RWPE2 (cell line): Measurements from ENCODE around the gene PFDN4.

ENCODE experiments used
- ATAC-seq: fragments of 200-7000 bp; cut with Tn5 transposase; 3 replicates; pipeline ENCODE4 v1.9.1; 2021; ENCODE audit warnings: low read depth
- DNase-seq: peaks from one replicate; pipeline ENCODE4 v3.0.0-alpha.2; 2020; ENCODE audit warnings: low spot score
- H3K27ac ChIP-seq: fragments of 450-650 bp; 2 replicates; pipeline ENCODE4 v1.5.1; 2017; ENCODE audit warnings: mild to moderate bottlenecking; ENCODE audit not compliant: poor library complexity, severe bottlenecking
- H3K27me3 ChIP-seq: fragments of 250-450 bp; sonication (Bioruptor Pico); 2 replicates; pipeline ENCODE4 v1.5.1; 2021; ENCODE audit warnings: mild to moderate bottlenecking, moderate library complexity; ENCODE audit not compliant: insufficient read depth, poor library complexity, severe bottlenecking
- H3K36me3 ChIP-seq: fragments of 250-450 bp; sonication (Bioruptor Pico); 2 replicates; pipeline ENCODE4 v1.5.1; 2020; ENCODE audit warnings: low read depth, mild to moderate bottlenecking, moderate library complexity
- H3K4me1 ChIP-seq: fragments of 250-450 bp; sonication (Bioruptor Pico); 2 replicates; pipeline ENCODE4 v1.5.1; 2021; ENCODE audit warnings: mild to moderate bottlenecking, moderate library complexity; ENCODE audit not compliant: insufficient read depth, poor library complexity, severe bottlenecking
- H3K4me3 ChIP-seq: fragments of 250-450 bp; sonication (Bioruptor Pico); 2 replicates; pipeline ENCODE4 v1.5.1; 2021; ENCODE audit warnings: mild to moderate bottlenecking, moderate library complexity; ENCODE audit not compliant: severe bottlenecking
- H3K9me3 ChIP-seq: fragments of 250-450 bp; sonication (Bioruptor Pico); 2 replicates; pipeline ENCODE4 v1.5.1; 2021; ENCODE audit warnings: mild to moderate bottlenecking, moderate library complexity; ENCODE audit not compliant: severe bottlenecking
- TF ChIP-seq, protein P1 (sequence below): fragments of 450-650 bp; IDR thresholded peaks from one replicate; pipeline ENCODE4 v1.5.1; 2017; ENCODE audit warnings: mild to moderate bottlenecking, moderate library complexity; ENCODE audit not compliant: poor library complexity, severe bottlenecking

PFDN4 gene

DNA sequence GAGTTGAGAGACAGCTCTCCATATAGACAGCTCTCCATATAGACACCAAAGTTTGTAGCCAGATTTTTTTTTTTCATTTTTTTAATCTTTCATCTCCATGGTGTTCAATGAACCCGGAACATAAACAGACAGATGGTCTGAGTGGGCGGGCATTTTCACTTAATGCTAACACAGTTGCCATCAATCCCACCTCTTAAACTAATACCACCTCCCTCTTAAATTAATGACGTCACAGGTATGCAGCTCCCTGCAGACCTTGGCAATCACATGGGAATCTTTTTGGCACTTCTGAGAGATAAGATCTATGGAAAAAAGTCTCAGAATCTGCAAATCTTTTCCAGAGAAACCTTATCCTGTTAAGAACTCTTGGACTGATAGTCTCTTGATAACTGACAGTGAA, 43.2 kb downstream of the PFDN4 start:
- no peak for ATAC-seq
- H3K4me3 ChIP-seq, result no peak overlapping the region
- no peaks in the 10 kb centered on the region for H3K36me3 ChIP-seq
- H3K27ac ChIP-seq, result no peak overlapping the region
- no peaks in the 10 kb centered on the region for H3K27me3 ChIP-seq
- H3K4me1 ChIP-seq, result peaks cover 21% of the 10 kb centered on the region
- no peak for DNase-seq
- TF ChIP-seq, protein P1, sequence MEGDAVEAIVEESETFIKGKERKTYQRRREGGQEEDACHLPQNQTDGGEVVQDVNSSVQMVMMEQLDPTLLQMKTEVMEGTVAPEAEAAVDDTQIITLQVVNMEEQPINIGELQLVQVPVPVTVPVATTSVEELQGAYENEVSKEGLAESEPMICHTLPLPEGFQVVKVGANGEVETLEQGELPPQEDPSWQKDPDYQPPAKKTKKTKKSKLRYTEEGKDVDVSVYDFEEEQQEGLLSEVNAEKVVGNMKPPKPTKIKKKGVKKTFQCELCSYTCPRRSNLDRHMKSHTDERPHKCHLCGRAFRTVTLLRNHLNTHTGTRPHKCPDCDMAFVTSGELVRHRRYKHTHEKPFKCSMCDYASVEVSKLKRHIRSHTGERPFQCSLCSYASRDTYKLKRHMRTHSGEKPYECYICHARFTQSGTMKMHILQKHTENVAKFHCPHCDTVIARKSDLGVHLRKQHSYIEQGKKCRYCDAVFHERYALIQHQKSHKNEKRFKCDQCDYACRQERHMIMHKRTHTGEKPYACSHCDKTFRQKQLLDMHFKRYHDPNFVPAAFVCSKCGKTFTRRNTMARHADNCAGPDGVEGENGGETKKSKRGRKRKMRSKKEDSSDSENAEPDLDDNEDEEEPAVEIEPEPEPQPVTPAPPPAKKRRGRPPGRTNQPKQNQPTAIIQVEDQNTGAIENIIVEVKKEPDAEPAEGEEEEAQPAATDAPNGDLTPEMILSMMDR, result no peak
- H3K9me3 ChIP-seq, result no peaks in the 10 kb centered on the region

DNA sequence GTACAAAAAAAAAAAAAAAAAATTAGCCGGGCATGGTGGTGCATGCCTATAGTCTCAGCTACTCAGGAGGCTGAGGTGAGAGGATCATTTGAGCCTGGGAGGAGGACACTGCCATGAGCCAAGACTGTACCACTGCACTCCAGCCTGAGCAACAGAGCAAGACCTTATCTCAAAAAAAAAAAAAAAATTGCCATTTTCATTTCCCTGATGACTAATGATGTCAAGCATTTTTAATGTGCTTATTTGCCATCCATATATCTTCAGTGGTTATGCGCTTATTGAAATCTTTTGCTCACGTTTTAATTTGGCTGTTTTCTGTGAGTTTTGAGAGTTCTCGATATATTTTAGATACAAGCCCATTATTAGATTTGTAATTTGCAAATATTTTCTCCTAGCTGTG, 46.7 kb downstream of the PFDN4 start:
- Histone ChIP-seq H3K9me3 (no peaks in the 10 kb centered on the region), H3K36me3 (no peaks in the 10 kb centered on the region), H3K4me3 (no peak overlapping the region), H3K27ac (peak overlapping the region; percentile 75), H3K4me1 (peaks cover 47% of the 10 kb centered on the region), H3K27me3 (no peaks in the 10 kb centered on the region)
- DNase-seq (no peak), ATAC-seq (peak; percentile 4; the same call in 1 of the 3 replicates)
- TF ChIP-seq, protein P1, result no peak

DNA sequence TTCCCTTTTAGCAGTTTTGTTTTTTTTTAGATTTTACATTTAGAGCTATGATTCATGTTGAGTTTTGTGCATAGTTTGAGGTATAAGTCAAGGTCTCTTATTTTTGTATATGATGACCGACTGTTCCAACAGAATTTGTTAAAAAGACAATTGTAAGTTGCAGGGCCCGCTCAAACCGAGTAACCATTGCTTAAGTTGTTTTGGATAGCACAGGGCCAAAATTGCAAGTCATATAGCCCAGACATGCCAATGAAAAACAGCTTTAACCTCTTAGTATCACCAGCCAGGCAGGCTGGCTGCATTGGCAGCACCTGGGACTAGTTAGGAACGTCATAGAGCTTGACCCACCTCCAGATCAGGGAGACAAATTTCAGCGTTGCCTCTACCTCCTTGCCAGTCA, 47.3 kb downstream of the PFDN4 start:
- TF ChIP-seq, protein P1, result no peak
- peak; percentile 4; the same call in 1 of the 3 replicates for ATAC-seq
- H3K27ac ChIP-seq, result peak overlapping the region; percentile 75

DNA sequence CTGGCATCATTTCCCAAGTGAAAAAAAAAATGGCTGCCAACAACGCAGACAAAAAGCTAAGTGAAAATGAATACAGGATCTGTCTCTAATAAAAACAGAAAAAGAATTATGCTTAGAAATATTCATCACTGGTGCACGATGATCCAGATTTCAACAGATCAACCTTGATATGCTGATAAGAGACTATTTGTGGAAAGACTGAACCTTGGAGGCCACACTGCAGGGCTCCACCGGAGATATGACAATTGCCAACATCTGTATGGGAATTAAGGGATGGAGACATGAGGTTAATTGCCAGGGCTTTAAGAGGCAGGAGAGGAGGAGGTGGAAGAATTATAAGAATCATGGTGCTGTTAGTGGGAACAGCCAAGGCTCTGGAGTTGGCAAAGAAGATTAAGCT, 48.3 kb downstream of the PFDN4 start:
- DNase-seq, result no peak
- Histone ChIP-seq H3K4me1 (peaks cover 47% of the 10 kb centered on the region), H3K4me3 (no peak overlapping the region), H3K27me3 (no peaks in the 10 kb centered on the region), H3K9me3 (no peaks in the 10 kb centered on the region), H3K36me3 (no peaks in the 10 kb centered on the region), H3K27ac (peak overlapping the region; percentile 75)
- TF ChIP-seq, protein P1, result no peak
- ATAC-seq, result no peak

More for the DNA sequence above, 47.3 kb downstream of the PFDN4 start:
- Histone ChIP-seq H3K4me1 (peaks cover 47% of the 10 kb centered on the region), H3K9me3 (no peaks in the 10 kb centered on the region), H3K27me3 (no peaks in the 10 kb centered on the region), H3K4me3 (no peak overlapping the region), H3K36me3 (no peaks in the 10 kb centered on the region)
- no peak for DNase-seq

DNA sequence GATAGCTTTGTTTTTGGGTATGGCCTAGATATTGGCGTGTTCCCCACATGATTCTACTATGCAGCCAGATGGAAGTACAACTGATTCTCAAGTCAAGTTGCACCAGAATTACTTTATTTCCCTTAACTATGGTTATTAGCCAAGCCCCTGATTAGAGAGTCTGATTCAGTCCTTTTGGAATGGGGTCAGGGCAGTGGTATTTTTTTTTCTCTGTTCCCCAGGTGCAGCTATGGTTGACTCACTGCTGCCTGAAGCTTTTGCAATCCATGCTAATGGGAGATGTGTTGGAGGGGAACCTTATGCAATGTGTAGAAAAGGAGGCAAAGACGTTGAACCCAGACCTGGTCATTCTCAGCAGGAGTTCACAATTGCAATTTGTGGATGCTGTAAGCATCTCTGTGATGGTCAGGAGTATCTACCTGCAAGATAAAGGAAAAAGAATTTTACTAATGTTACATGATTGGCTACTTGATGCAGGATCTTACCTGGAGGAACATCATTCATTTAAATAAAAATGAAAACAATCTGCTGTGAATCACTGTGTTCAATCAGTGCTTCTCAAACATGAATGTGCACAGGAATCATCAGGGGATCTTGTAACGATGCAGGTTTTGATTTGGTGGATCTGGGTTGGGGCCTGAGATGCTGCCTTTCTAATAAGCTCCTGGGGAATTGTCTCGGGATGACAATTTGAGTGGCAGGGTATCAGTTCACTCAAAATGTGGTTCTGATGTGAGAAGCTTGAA, 49.4 kb downstream of the PFDN4 start:
- Histone ChIP-seq H3K9me3 (no peaks in the 10 kb centered on the region), H3K36me3 (no peaks in the 10 kb centered on the region), H3K4me3 (no peak overlapping the region), H3K27me3 (no peaks in the 10 kb centered on the region), H3K4me1 (peaks cover 47% of the 10 kb centered on the region), H3K27ac (peak overlapping the region; percentile 75)
- peak; percentile 97 for ATAC-seq
- peak; percentile 94 for DNase-seq
- TF ChIP-seq, protein P1, result no peak
